Adrenal gland (tissue), 5 donors: Measurements from ENCODE around the gene LRRC30.

Source experiments
- POLR2A ChIP-seq, 2 donors: fragments of 450-650 bp; IDR thresholded peaks; one replicate each; pipeline ENCODE4 v1.6.1; 2017; ENCODE audit warnings: antibody characterized with exemption in 2 of 2, mild to moderate bottlenecking in 2 of 2, moderate library complexity in 1 of 2
- TF ChIP-seq, protein P1 (sequence below), 6 experiments: fragments of 450-650 bp in 4 of 6; fragments of 200-600 bp in 2 of 6; sonication (generic) in 1 of 6; IDR thresholded peaks; 1 replicate in 5 of 6; 2 replicates in 1 of 6; pipeline versions ENCODE4 v1.5.1 to v1.8.0; 2016 to 2021; ENCODE audit warnings: antibody characterized with exemption in 6 of 6, mild to moderate bottlenecking in 2 of 6, moderate library complexity in 1 of 6
- donor health status: DM: no; HTN: no; CAD: no.

DNA sequence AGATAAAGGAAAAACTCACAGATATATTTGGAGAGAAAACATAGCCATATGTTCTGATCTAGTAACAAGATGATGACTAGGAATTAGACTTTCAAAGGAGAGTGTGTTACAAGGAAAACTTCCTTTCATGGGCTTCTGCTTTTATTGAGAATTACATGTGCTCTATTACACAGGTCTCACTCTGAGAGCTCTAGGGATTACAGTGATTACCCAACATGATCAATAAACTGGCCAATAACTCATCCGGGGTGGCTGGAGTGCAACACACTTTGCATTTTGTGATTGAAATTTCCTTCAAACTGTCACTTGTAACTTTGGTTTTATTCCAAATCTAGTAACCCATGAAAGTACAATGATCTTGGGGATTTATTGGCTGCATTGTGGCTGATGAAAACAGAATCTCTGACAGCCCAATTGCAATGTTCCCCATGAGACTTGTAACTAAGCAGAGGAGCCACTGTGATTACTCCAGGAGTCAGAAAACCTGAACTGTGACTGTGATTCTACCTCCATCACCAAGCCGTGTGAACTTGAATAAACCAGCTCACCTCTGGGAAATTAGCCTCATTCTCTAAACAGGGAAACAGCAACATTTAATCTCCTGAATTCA lies 40.2 kb upstream of the LRRC30 start:
- TF ChIP-seq, protein P1, sequence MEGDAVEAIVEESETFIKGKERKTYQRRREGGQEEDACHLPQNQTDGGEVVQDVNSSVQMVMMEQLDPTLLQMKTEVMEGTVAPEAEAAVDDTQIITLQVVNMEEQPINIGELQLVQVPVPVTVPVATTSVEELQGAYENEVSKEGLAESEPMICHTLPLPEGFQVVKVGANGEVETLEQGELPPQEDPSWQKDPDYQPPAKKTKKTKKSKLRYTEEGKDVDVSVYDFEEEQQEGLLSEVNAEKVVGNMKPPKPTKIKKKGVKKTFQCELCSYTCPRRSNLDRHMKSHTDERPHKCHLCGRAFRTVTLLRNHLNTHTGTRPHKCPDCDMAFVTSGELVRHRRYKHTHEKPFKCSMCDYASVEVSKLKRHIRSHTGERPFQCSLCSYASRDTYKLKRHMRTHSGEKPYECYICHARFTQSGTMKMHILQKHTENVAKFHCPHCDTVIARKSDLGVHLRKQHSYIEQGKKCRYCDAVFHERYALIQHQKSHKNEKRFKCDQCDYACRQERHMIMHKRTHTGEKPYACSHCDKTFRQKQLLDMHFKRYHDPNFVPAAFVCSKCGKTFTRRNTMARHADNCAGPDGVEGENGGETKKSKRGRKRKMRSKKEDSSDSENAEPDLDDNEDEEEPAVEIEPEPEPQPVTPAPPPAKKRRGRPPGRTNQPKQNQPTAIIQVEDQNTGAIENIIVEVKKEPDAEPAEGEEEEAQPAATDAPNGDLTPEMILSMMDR (IDR thresholded peaks at IDR 0.05): no peak
- no peak for TF ChIP-seq POLR2A (IDR thresholded peaks at IDR 0.05)
